ENCODE data around the gene SLC13A3. TPM values are rescaled to one million over a fixed set of nuclear protein-coding genes. Genes with fewer than 3 reads are reported as not detected.

The SLC13A3 gene
- 15.2 and 17.5 TPM in 2 replicates for total RNA-seq (2021)
- long read RNA-seq, partial matches to known transcripts = 40 of 74 reads
- long read RNA-seq, other reads (novel, unspliced or antisense) = 32 of 74 reads

GRCh38 chr20:46651091-46651962, at the start of gene SLC13A3:
TSS of gene SLC13A3 (minus strand) at chr20:46651459. CDS start at chr20:46651421, 38 bp downstream.
- Histone ChIP-seq H3K23ac (ENCODE audit: insufficient read length, low read depth, low read length) (no peak within 1 kb of the TSS), H2BK12ac (ENCODE audit: insufficient read length, low read depth, low read length) (no peak within 1 kb of the TSS), H3K79me2 (ENCODE audit: insufficient read depth, low read length) (no peaks in the 10 kb centered on the region), H2BK15ac (ENCODE audit: low read depth, low read length) (no peak within 1 kb of the TSS), H2BK5ac (ENCODE audit: insufficient read length, low read length) (no peak within 1 kb of the TSS), H3K79me1 (ENCODE audit: insufficient read depth, low read depth, low read length, poor library complexity, severe bottlenecking) (no peaks in the 10 kb centered on the region), H3K14ac (ENCODE audit: insufficient read depth, low read length) (no peak within 1 kb of the TSS), H3K4ac (ENCODE audit: low read depth, low read length) (no peak within 1 kb of the TSS), H4K20me1 (ENCODE audit: control insufficient read depth, insufficient read depth, insufficient read length) (peaks cover 2% of the 10 kb centered on the region), H3K56ac (ENCODE audit: insufficient read length, low read depth, low read length) (no peak within 1 kb of the TSS), H3K27me3 (ENCODE audit: insufficient read depth, low read length) (no peaks in the 10 kb centered on the region; the same call in 1 of the 2 replicates), H3K27ac (ENCODE audit: insufficient read length, low read depth, low read length) (no peak within 1 kb of the TSS), H3K4me2 (ENCODE audit: insufficient read depth, insufficient read length, low read length) (peak within 1 kb of the TSS; percentile 10), H3K18ac (ENCODE audit: insufficient read length, low read depth, low read length) (no peak within 1 kb of the TSS), H4K5ac (ENCODE audit: insufficient read length, low read depth, low read length) (no peak within 1 kb of the TSS), H2BK20ac (ENCODE audit: low read depth, low read length, poor library complexity, severe bottlenecking) (no peak within 1 kb of the TSS), H4K91ac (ENCODE audit: insufficient read length, low read depth, low read length) (no peak within 1 kb of the TSS), H4K8ac (replicated peaks; ENCODE audit: insufficient read length, low read depth, low read length) (no peak within 1 kb of the TSS), H3T11ph (ENCODE audit: low read length) (no peak within 1 kb of the TSS), H2AK5ac (ENCODE audit: insufficient read length, low read length) (no peak within 1 kb of the TSS), H2AFZ (ENCODE audit: low read length) (no peak within 1 kb of the TSS), H2BK120ac (ENCODE audit: low read depth, low read length, poor library complexity, severe bottlenecking) (no peak within 1 kb of the TSS), H3K9ac (ENCODE audit: extremely low read depth, insufficient read length, low read length) (no peak within 1 kb of the TSS), H3K9me3 (ENCODE audit: control insufficient read depth, low read depth, low read length) (no peaks in the 10 kb centered on the region), H3K4me1 (ENCODE audit: insufficient read depth, low read length) (no peaks in the 10 kb centered on the region), H3K23me2 (ENCODE audit: insufficient read length, low read depth, low read length, poor library complexity, severe bottlenecking) (no peaks in the 10 kb centered on the region)
- Mint-ChIP-seq H3K36me3 (ENCODE audit: insufficient read depth in 1 of 3, low read depth in 3 of 3) (peaks cover 0 to 2% (median 0%) of the 10 kb centered on the region in 3 experiments; a peak in 3 of 7 replicates), H3K27ac (no peak within 1 kb of the TSS), H3K4me1 (peaks cover 22 to 34% of the 10 kb centered on the region in 2 experiments), H3K27me3 (ENCODE audit: low read depth) (peaks cover 45% of the 10 kb centered on the region), H3K9me3 (peaks cover 0 to 2% of the 10 kb centered on the region in 2 experiments; a peak in 1 of 5 replicates), H3K4me3 (peak within 1 kb of the TSS; percentile 68 to 75)
- no CpG with 5 or more reads among the region's 55 CpGs for WGBS (ENCODE audit: extremely low coverage, insufficient read length, low lambda C conversion rate)
- DNase-seq = peak; percentile 62
- peak; percentile 46; the same call in 2 of the 3 replicates for TF ChIP-seq CTCF (conservative IDR thresholded peaks at IDR 0.05)

All from H9 (cell line).